GM19240 (cell line): ENCODE measurements around the gene PLEKHH2.

Source experiments
- DNase-seq: peaks from one replicate; pipeline ENCODE4 v3.0.0; 2011; ENCODE audit warnings: low spot score; ENCODE audit not compliant: insufficient read length

PLEKHH2 gene

GRCh38 chr2:43758739-43759138 lies 121.7 kb downstream of the PLEKHH2 start:
- DNase-seq: no peak

GRCh38 chr2:43759195-43759594 lies 122.1 kb downstream of the PLEKHH2 start:
- no peak for DNase-seq

GRCh38 chr2:43762286-43762685 lies 125.2 kb downstream of the PLEKHH2 start:
- DNase-seq: no peak

GRCh38 chr2:43763091-43763490 lies 126.0 kb downstream of the PLEKHH2 start:
- no peak for DNase-seq

GRCh38 chr2:43764086-43764705 lies 127.1 kb downstream of the PLEKHH2 start:
- no peak for DNase-seq

- no peak for DNase-seq
These were observed 128.9 kb downstream of the PLEKHH2 start for GRCh38 chr2:43766006-43766405.

- DNase-seq: peak; percentile 93
These were observed 137.0 kb downstream of the PLEKHH2 start, which contains the start of gene DYNC2LI1 for GRCh38 chr2:43773876-43774613. Gene DYNC2LI1 (plus strand): TSS chr2:43774039. CDS start chr2:43774139, 100 bp downstream.

GRCh38 chr2:43774617-43775016 lies 137.6 kb downstream of the PLEKHH2 start:
- DNase-seq: no peak

GRCh38 chr2:43776324-43776723 lies 139.3 kb downstream of the PLEKHH2 start:
- no peak for DNase-seq

GRCh38 chr2:43777306-43777926 lies 140.4 kb downstream of the PLEKHH2 start:
- no peak for DNase-seq

DNA sequence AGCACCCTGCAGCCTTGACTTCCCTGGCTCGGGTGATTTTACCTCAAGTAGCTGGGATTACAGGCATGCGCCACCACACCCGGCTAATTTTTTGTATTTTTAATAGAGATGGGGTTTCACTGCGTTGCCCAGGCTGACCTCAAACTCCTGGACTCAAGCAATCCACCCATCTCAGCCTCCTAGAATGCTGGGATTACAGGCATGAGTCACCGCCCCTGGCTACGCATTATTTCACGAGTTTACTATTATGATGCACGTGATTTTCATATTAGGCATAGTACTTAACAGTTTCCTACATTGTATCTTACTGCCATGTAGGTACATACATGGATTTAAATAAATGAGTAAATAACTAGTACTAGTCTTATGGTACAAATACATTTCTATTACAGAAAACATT lies 141.2 kb downstream of the PLEKHH2 start:
- no peak for DNase-seq

DNA sequence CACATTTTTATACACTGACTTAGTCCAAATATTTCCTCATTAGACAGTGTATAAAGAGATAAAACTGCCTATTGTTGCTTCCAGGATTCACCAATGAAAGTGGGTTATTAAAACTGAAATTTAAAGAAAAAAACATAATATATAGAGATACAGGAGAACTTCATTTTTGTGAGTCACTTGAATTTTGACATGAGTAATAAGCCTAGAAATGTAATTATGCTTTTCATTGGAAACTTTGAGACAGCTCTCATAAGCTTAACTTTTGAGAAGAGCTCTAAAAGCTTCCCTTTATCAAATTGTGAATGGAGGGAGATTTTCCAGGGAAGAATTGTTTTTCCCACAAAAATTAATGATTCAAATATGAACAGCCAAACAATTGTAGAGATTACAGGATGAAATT lies 150.8 kb downstream of the PLEKHH2 start:
- no peak for DNase-seq

- DNase-seq: no peak
These were observed 151.6 kb downstream of the PLEKHH2 start for GRCh38 chr2:43788646-43789045.

GRCh38 chr2:43790147-43790546 lies 153.1 kb downstream of the PLEKHH2 start:
- DNase-seq: no peak

GRCh38 chr2:43791035-43791765 lies 154.1 kb downstream of the PLEKHH2 start:
- no peak for DNase-seq

- no peak for DNase-seq
These were observed 155.6 kb downstream of the PLEKHH2 start for GRCh38 chr2:43792653-43793052.

- no peak for DNase-seq
These were observed 157.9 kb downstream of the PLEKHH2 start for GRCh38 chr2:43794956-43795355.

- no peak for DNase-seq
These were observed 159.1 kb downstream of the PLEKHH2 start for GRCh38 chr2:43796206-43796605.

DNA sequence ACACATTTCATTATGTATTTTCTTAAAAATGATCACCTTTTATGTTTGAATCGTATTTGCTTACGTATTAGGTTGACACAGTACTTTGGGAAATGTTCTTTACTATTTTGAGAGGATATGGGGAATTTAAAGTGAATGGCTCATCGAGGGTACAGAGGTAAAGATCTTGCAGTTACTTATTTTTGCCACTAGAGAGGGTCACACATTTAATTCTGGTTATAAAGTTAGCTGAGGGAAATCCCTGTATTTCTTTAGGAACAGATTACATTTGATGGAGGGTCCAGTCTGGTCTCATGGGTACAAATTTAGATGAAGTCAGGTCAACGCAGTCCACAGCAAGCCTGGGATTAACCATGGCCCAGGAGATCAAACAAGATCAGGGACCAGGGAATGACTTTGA lies 161.2 kb downstream of the PLEKHH2 start:
- DNase-seq: no peak

GRCh38 chr2:43800894-43801293 lies 163.8 kb downstream of the PLEKHH2 start:
- no peak for DNase-seq

- no peak for DNase-seq
These were observed 165.1 kb downstream of the PLEKHH2 start for GRCh38 chr2:43802135-43802534.

DNA sequence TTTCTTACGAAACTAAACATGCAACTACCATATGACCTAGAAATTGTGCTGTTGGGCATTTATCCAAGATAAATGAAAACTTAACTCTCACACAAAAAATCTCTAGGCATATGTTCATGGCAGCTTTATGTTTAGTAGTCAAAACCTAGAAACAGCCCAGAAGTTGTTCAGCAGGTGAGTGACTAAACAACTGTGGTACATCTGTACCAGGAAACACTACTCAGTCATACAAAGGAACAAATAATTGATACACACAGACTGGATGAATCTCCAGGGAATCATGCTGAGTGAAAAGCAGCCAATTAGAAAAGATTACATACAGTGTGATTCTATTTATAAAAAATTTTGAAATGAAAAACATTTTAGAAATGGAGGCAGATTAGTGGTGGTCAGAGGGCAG lies 166.1 kb downstream of the PLEKHH2 start:
- no peak for DNase-seq
